GM18502 (cell line): ENCODE measurements around the gene RRAS.

ENCODE experiments used
- ATAC-seq: cut with Tn5 transposase; IDR thresholded peaks from one replicate; pipeline ENCODE4 v1.9.1; 2021; ENCODE audit warnings: mild to moderate bottlenecking; ENCODE audit not compliant: unreplicated experiment, poor library complexity

Gene RRAS

GRCh38 chr19:49640113-49640898 lies at the start of gene RRAS:
RRAS (minus strand) TSS chr19:49640143; CDS start chr19:49640098, 45 bp downstream.
- ATAC-seq = peak; percentile 64

- no peak for ATAC-seq
These were observed 49.5 kb upstream of the RRAS start, which contains the start of gene ADM5 for GRCh38 chr19:49689133-49690078. ADM5 (plus strand) TSS chr19:49689594; CDS start chr19:49689838, 244 bp downstream.

GRCh38 chr19:49688531-49689132 lies 48.7 kb upstream of the RRAS start:
- ATAC-seq = no peak

DNA sequence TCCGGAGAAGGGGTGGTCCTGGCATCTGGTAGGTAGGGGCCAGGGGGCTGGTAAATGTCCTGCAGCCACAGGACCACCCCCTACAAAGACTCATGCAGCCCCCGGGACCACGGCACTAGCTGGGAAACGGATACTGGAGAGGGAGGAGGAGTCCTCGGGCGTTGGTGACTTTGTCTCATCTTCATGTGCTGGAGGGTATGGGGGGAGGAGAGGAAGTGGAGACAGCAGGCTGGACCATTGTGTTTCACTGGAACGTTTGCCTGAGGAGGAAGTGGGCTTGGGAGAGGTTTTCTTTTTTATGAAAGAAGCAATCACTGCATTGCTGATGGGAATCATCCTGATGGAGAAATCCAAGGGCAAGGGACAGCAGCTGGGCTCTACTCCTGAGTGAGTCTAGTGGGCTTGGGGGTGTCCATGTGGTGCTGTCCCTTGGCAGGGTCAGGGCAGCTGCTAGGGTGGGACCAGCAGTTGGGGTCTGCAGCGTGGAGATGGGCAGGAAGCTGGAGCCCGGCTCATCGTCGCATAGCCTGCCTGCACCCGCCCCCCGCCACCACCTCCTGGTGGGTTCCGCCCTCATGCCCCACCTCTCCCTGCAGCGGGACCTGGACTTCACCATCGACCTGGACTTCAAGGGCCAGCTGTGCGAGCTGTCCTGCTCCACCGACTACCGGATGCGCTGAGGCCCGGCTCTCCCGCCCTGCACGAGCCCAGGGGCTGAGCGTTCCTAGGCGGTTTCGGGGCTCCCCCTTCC lies 47.8 kb upstream of the RRAS start:
- ATAC-seq = no peak

GRCh38 chr19:49687150-49687549 lies 47.2 kb upstream of the RRAS start:
- ATAC-seq = no peak

DNA sequence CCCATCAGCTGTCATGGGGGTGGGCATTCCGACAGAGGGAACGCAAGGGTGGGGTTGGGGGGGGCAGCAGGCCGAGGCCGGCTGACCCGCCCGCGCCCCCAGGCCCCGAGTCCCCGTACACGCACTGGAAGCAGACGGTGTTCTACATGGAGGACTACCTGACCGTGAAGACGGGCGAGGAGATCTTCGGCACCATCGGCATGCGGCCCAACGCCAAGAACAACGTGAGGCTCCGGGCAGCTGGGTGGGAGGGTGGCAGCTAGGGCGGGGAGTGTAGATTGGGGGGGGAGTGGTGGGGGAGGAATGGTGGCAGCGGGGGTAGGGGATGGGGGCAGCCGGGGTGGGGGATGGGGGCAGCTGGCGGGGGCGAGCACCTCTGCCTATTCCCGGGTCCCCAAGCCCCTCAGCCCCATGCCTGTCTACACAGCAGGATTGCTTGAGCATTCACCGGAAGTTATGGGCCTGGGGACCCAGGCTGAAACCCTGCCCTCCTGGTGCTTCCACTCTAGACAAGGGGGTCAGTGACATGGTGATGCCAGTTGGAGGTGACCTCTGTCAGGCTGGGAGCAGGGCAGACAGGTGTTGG lies 46.7 kb upstream of the RRAS start:
- ATAC-seq = no peak

- no peak for ATAC-seq
These were observed 45.9 kb upstream of the RRAS start for GRCh38 chr19:49685845-49686332.

- ATAC-seq = no peak
These were observed 45.1 kb upstream of the RRAS start for GRCh38 chr19:49684983-49685553.

DNA sequence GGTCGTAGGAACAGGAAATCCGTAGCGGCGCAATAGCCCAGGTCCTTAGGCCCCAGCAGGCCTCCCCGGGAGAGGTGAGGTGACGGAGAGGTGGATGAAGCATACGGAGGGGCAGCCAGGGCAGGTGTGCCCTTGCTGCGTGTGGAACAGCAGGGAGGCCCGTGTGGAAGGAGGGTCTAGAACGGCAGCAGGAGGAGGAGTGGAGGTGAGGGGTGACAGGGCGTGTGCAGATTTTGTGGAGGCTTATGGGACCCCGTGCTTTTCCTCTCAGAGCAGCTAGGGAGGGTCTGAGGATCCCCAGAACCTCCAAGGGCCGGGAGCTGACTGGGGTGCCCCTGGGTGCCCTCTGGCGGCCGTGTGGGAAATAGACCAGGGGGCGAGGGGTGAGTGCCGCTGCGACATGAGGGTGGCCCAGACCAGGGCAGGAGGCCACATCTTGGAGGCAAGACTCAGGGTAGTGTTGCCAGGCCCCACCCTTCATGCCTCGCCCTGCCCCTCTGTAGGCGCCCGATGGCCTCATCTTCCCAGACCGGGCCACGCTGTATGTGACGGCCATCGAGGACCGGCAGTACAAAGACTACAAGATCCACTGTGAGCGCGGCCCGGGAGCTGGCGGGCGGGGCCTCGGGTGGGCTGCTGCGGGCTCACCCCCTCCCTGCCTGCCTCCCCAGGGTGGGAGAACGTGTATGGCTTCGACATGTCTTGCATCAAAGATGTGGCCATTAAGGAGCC lies 44.5 kb upstream of the RRAS start:
- no peak for ATAC-seq

DNA sequence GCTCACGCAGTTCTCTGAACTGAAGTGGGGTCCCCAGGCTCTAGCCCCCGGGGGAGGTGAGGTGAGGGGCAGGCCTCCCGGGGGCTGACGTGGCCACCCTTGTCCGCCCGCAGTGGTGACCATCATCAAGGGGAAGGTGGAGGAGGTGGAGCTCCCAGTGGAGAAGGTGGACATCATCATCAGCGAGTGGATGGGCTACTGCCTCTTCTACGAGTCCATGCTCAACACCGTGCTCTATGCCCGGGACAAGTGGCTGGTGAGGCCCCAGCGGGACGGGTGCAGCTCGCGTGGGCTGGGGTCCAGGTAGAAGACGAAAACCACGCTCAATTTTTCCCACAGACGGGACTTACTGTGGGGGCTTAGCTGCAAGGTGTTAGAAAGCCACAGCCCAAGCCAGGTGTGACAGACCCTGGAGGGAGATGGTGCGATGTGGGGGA lies 43.9 kb upstream of the RRAS start:
- ATAC-seq = no peak

DNA sequence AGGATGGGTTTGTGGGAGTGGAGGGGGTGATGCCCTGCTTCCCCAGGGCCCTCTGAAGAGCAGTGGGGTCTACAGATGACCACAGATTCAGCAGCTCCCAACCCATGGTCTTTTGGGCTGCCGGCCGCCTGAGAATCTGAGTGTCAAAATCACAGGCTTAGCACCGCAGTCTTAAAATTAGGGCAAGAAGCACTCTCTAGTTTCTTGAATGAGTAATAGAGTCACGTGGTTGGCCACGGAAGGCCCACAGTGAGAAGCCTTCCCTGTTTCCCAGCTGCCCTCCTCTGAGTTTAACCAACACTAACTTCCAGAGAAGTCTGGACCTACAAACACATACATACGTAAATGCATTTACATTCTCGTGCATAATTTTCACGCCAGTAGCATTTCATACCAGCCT lies 42.3 kb upstream of the RRAS start:
- no peak for ATAC-seq

GRCh38 chr19:49681830-49682229 lies 41.9 kb upstream of the RRAS start:
- ATAC-seq = no peak

DNA sequence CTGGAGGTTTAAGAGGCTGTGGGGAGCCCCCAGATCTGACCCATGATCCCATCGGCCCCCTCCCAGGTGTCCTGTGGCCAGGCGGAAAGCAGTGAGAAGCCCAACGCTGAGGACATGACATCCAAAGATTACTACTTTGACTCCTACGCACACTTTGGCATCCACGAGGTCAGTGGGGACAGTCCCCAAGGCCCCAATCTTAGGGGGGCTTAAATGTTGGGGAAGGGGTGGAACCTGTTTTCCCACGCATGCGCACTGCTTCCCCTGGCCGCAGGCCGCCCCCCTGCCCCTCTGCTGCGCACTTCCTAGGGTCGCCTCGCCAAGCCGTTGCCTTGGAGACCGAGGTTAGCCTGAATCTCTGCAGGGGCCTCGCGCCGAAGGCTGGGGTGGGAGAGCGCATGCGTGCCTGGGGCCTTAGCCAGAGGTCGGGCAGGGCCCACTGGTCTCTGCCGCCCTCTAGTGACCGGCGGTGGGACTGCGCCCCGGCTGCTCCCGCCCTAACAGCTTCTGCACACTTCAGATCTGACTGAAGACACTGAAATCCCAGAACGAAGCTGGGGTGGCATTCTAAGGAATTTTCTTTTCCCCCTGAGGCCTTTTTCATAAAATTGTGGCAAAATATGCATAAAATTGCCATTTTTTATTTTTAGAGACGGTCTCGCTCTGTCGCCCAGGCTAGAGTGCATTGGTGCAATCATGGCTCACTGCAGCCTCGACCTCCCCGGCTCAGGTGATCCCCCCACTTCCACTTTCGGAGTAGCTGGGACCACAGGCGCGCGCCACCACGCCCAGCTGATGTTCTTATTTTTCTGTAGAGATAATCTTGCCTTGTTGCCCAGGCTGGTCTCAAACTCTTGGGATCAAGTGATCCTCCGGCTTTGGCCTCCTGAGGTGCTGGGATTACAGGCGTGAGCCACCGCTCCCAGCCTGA lies 40.7 kb upstream of the RRAS start:
- no peak for ATAC-seq

- ATAC-seq = no peak
These were observed 39.9 kb upstream of the RRAS start for GRCh38 chr19:49679771-49680413.

GRCh38 chr19:49678985-49679770 lies 39.2 kb upstream of the RRAS start:
- ATAC-seq = no peak
